ENCODE data around the gene NREP.

The NREP gene

GRCh38 chr5:111679611-111680010 is 77.4 kb downstream of the NREP start:
- no peak for DNase-seq (ENCODE audit: low read depth)
- no peak overlapping the region for H3K4me3 ChIP-seq (ENCODE audit: control insufficient read depth, low read depth, low read length)
- TF ChIP-seq CTCF (conservative IDR thresholded peaks at IDR 0.05; ENCODE audit: control insufficient read depth, insufficient read depth, low read depth, low read length) = no peak
